HG02840 (cell line): ENCODE results near the gene DYNLT4.
"Not testable (repeated sequence)": the region's sequence is repeated elsewhere in the genome, so short reads cannot be mapped to it uniquely, and the experiment has no call there.

Experiments used
- ATAC-seq: cut with Tn5 transposase; IDR thresholded peaks from one replicate; pipeline ENCODE4 v1.9.1; 2021; ENCODE audit warnings: mild to moderate bottlenecking, moderate library complexity, moderate number of reproducible peaks; ENCODE audit not compliant: unreplicated experiment, low FRiP score

Gene DYNLT4, protein sequence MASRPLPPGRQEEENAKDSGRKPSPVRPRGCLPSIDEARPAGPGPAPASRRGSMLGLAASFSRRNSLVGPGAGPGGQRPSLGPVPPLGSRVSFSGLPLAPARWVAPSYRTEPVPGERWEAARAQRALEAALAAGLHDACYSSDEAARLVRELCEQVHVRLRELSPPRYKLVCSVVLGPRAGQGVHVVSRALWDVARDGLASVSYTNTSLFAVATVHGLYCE

DNA sequence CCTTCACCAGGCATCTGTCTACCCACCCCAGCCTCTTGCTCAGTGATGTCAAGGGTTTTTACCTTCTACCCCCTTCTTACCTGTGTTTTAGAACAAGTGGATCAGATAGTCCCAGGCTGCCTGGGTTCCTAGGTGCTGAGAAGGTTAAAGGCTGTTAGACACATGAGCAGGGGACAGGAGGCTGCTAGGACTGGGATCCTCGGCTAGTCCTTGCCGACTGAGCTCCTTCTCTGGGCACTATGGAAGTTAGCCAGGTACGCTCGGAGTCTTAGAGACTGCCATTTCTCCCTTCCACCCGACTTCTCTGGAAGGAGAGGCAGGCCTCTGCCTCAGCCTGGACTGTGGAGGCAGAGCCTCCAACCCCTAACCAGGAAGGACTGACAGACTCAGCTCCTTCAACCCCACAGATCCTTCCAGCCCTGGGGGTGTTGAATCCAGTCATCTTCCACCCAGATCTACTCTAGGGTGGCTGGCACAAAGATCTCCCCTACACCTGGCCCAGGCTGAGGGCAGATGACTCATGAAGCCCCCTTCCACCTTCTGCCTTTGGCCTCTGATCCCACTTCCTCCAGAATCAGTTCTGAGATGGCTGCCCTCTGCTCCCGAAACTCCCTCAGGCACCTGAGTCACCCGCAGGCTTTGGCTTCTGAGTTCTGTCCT, at the start of gene DYNLT4:
DYNLT4 (minus strand) TSS at position 648 of the 660 bp plus-strand sequence. CDS start 683 bp downstream, outside the sequence.
- ATAC-seq: no peak

DNA sequence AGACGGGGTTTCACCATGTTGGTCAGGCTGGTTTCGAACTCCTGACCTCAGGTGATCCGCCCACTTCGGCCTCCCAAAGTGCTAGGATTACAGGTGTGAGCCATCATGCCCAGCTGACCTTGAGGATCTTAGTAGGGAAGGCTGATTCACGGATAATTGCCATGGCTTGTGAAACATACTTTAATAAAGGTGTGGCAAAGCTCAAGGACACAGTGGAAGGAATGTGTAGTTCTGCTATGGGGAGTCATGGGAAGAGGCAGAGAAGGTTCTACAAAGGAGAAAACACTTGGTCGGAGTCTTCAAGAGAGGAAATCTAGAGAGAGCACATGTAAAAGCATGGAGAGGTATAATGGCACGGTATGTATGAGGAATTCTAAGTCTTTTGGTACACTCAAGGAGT, 48.6 kb upstream of the DYNLT4 start:
- ATAC-seq: no peak

DNA sequence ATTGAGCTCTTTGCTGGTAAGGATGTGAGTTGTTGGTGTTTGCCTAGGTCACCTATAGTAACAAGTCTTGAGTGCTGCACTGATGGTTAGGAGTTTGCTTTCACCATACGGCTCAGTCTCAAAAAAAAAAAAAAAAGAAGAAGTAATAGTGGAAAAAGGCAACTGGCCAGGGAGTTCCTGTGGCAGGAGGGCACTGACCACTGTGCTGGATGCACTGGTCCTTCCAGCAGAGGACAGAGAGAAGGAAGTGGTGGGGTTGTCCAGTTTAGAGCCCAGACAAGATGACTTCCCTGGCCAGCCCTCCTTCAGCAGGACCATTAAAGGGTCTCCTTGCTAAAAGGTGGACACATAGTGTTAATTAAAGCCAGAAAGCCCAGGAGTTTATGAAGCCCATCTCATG, 47.8 kb upstream of the DYNLT4 start:
- no peak for ATAC-seq

DNA sequence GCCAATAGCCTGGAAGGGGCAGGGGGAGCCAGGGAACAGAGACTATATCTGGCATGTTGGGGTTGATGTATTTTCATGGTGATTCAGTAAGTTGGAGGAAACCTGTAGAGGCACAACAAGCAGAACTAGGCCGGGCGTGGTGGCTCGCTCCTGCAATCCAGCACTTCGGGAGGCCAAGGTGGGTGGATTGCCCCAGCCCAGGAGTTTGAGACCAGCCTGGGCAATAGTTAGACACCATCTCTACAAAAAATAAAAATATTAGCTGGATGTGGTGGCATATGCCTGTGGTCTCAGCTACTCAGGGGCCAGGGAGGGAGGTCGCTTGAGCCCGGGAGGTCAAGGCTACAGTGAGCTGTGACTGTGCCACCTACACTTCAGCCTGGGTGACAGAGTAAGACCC, 46.0 kb upstream of the DYNLT4 start:
- ATAC-seq: no peak

DNA sequence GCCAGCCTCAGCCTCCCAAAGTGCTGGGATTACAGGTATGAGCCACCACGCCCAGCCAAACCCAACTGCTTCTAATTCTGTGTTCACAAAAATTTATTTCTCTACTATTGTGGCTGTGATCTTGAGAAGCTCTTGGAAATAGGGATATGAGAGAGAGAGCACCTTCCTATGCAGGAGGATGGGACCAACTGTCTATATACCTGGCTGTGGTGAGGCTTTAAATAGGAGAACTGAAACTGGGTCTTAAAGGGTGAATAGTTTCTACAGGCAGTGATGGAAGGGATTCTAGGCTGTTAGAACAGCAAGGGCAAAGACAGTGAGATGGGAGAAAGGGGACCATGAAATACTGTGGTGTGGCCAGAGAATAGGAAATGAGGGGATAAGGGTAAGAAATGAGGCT, 44.2 kb upstream of the DYNLT4 start:
- no peak for ATAC-seq

DNA sequence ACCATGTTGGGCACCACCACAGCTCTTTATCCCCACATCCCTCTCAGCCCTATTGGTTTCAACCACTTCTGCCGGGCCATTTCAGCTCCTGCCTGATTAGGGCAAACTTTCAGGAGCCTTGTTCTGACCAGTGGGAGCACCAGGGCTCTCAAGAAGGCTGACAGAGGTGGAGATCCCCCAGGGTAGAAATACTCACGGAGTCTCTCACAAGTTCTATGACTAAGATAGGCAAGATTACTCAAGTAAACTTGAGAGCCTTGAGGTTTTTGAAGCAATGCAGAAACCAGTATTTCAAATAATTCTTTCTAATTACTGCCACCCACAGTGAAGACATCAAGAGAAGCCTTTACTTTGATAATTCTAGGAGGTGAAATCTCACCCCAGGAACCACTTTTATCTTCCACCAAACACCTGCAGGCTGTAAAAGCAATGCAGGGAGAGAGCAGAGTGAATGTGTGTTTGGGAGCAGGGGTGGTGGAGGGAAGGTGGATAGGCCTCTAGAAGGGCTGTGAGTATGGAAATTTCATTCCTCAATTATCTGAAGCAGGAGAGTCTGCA, 42.5 kb upstream of the DYNLT4 start:
- ATAC-seq: no peak

DNA sequence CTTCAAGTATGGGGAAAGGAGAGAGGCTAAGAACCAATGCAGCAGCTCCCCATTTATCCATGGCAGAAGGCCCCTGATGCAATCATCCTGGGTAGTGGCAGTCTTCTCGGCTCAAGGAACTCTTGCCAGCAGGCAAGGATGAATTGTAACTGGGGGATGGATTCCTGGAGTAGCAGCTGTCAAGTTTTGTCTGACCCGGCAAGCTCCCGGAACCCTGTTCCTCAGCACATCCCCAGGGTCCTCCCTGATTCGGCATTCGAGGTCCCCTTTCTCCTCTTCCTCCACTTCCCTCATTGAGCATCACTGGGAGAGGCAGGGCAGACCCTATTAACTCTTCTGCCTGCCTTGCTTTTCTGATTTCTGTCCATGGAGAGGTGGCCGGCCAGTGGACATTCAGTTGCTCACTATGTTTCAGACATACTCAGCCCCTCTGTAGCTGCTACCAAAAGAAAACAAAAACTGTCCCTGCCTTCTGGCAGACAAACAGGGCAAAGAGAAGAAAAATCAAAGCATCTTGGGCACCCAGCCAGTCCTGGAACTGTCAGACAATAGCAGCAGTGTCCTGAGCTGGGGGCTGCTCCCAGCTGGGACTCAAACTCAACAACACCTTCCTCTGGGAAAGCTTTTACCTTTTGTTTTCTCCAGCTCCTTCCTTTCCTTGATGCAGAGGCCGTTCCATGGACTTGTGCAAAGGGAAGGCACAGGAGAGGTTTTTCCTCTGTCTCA, 41.5 kb upstream of the DYNLT4 start:
- ATAC-seq: no peak

DNA sequence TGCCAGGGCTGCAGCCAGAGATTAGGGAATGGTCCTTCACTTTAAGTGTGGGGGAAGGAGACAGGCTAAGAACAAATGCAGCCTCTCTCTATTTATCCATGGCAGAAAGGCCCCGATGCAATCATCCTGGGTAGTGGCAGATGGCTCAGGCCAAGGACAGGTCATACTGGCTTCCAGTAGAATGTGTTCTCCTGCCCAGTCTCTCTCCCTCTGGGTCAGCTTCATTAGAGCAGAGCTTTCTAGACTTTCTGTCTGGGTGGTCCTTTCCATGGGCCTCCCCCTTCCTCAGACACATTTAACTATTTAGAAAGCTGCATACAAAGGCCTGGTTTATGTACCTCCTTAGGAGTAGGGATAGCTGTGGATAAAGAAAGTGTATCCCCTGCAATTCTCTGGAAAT, 40.7 kb upstream of the DYNLT4 start:
- no peak for ATAC-seq

DNA sequence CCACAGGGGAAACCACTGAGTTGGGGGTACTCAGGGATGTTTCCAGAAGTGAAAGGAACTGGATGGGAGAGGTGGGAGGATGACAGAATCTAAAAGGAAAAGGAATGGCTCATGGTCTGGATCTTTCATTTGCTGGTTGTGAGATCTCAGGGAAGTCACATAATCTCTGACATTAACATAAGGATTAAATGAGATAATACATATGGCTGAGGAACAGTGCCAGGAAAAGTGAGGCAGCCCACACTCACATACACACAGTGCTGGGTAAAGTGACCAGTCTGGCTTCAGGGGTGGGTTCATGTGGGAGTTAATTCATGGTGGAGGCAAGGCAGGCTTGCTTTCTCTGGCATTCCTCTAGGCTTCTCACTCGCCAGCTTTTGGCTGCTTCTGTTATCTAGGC, 39.8 kb upstream of the DYNLT4 start:
- ATAC-seq: no peak

DNA sequence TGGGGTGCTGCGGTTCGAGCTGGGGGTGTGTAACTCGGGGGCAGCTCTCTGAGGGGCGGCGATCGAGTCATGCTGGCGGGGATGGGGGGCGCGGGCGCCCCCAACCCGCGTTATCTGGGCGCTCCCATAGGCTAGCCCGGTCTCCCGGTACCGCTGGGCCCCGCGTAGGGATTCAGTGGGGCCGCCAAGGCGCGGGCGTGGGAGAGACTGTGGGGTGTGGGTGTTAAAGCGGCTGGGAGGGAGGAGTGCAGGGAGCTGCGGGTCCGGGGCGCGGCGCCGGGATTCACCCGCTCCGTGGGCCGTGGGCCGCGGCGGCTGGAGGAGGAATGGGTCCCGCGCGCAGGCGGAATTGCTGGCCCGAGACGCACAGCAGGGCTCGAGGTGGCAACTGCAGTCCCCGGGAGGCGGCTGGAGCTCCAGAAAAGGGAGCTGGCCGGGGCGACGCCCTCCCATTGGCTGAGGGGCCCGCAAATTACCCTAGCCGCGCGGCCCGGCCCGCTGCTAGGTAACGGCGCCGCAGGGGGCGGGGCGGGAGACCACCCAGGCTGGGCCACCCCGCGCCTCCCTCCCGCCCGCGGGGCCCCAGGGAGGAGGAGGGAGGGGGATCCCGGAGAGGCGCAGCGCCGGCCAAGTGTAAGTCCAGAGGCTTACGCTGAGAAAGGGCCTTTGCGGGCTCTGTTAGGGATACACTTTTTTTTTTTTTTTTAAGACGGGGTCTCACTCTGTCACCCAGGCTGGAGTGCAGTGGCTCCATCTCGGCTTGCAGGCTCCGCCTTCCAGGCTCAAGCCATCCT, 35.9 kb upstream of the DYNLT4 start, which contains the start of gene PTCH2:
PTCH2 (minus strand) TSS at position 392 of the 794 bp plus-strand sequence; CDS start at position 71, 321 bp downstream.
- ATAC-seq: no peak

DNA sequence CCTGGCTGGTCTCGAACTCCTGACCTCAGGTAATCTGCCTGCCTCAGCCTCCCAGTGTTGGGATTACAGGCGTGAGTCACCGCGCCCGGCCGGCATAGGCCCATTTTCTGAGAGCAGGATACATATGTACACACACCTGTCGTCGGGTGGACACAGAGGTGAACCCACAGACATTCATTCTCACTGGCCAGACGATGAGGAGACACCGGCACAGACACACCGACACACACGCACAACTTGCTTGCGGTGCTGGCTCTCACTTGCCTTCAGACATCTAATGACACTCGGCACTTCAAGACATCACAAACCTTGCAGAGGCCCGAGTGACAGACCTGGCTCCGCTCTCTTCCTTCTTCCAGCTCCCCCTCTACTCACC, 35.3 kb upstream of the DYNLT4 start:
- ATAC-seq: no peak

DNA sequence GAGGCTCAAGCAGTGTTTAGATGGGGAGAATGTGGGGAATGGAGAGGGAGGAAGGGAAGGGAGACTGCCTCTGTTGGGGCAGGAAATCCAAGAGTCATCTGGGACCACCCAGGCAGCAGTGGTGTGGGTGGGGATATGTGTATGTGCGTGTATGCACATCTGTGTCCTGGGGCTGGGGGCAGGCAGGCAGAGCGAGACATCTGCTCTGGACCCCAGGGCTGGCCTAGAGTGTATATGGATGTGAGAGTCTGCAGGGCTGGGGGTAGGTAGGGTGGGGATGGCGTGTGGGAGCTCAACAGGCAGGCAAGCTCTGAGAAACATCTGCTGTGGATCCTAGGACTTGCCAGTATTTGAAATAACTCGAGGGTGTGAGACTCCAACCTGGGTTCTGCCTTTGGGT, 32.4 kb upstream of the DYNLT4 start:
- no peak for ATAC-seq

DNA sequence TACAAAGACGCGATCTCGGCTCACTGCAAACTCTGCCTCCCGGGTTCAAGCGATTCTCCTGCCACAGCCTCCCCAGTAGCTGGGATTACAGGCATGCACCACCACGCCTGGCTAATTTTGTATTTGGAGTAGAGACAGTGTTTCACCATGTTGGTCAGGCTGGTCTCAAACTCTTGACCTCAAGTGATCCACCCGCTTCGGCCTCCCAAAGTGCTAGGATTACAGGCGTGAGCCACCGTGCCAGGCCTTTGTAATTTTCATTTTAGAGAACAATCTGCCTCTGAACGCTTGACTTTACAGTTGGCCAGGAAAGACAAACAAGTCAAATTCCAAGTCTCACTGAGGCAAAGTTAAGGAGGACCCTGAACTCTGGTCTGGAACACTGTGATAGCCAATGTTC, 31.1 kb upstream of the DYNLT4 start:
- not testable (repeated sequence) for ATAC-seq

DNA sequence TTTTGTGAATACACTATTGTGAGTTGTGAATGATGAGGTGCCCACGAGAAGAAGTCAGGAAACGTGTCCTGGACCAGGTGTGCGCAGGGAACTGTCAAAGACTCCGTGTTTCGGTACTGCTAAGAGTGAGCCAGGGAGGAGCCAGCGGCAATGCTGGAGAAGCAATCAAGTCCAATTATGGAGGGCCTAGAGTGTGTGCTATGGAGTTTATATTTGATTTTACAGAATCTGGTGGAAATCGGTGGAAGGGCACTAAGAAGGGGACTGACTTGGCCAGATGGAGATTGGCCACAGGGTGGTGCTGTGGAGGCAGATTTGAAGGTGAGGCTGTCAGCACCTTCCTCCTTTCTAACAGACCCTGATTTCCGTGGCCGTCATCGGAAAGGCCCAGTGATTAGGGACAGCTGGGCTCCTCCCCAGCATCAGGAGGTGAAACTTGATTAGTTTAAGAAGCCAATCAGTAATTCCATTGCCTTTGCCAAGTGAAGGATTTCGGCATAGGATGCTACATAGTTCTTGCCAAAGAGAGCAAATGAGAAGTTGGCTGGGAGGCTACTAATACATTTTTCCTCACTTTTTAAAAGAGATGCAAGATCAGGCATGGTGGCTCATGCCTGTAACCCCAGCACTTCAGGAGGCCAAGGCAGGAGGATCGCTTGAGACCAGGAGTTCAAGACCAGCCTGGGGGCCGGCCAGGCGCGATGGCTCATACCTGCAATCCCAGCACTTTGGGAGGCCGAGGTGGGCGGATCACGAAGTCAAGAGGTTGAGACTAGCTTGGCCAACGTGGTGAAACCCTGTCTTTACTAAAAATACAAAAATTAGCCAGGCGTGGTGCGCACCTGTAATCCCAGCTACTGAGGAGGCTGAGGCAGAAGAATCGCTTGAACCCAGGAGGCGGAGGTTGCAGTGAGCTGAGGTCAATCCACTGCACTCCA, 28.9 kb upstream of the DYNLT4 start:
- no peak for ATAC-seq

DNA sequence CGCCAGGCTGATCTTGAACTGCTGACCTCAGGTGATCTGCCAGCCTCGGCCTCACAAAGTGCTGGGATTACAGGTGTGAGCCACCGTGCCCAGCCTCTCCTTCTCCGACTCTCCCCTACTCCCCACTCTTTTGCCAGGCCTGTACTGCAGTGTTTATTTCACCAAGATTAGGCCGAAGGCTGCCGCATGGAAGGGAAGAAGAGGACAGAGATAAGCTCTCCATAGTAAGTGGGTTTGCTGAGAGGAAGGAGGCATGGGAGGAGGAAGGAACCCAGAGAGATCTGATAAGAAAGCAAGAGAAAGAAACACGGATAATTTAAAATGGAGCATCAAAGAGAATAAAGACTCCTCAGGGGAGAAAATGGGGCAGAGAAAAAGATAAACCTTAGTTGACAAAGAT, 27.2 kb upstream of the DYNLT4 start:
- no peak for ATAC-seq

DNA sequence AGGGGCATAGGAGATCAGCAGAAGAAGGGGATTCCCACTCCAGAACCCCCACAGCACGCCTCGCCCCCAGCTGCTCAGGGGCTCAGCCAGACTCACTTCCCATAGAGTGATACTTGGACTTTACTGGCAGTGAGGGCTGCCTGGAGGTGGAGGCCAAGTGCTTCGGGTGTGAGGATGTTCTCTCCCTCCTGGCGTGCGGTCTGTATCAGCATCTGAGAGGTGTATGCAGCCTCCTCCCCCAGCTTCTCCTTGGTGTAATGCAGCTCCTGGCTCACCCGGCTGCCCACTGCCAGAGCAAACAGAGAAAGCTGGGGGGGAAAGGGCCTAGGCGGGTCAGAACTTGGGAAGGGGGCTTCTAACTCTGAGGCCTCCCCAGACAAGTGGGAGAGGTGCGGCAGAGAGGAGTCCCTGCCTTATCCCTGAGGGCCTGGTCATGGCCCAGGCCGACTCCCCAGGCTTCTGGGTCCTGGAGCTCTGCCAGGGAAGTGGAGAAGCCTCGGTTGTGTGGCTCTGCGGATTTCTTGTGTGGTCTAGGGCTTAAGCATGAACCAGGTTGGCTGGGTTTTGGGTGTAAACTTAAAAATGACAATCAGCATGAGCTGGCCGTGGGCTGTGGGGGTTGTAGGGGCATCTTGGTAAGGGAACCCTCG, 25.0 kb upstream of the DYNLT4 start:
- no peak for ATAC-seq

DNA sequence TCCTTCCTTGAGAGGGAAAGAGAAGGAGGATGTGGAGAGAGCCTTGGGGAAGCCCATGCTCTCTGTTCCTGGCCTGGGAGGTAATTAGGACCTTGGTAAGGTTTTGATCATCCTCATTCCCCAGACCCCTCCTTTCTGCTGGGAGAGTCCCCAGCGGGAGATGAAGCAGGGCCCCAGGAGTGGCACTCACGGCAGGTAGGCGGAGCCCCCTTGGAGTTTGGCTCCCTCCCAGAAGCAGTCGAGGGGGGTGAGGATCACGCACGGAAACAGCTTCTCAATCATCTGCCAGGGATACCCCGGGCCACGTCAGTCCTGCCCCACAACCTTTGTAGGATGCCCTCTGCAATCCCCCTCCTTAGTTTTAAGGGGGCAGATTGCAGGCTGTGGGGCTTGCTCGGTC, 24.4 kb upstream of the DYNLT4 start:
- no peak for ATAC-seq

DNA sequence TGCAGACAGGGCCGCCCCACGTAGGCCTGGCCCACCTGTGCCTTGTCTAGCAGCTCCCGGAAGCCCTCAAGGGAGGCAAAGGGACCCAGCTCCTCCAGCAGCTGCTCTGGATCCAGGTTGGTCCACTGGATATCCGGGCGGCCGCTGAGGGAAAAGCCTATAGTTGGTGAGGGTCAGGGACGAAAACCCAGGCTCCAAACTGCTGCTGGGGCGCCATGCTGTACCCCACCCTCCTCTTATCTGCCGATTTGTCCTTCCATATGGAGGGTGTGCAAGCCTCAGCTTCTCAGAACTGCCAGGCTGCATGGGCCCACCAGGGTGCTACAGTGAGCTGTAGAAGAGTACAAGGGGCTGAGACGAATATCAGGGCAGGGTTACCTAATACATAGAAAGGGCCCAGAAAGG, 23.8 kb upstream of the DYNLT4 start:
- ATAC-seq: no peak
